GM12873 (cell line): ENCODE results near the gene METAP1D.

Source experiments
- TF ChIP-seq, protein P1 (sequence below): IDR thresholded peaks from 2 replicates; pipeline ENCODE4 v1.5.1; 2012; ENCODE audit warnings: low read depth, mild to moderate bottlenecking, moderate library complexity, low read length, control low read depth; ENCODE audit not compliant: insufficient read depth; ENCODE audit errors: missing control alignments

The METAP1D gene

GRCh38 chr2:171960570-171960969 is 39.2 kb upstream of the METAP1D start:
- TF ChIP-seq, protein P1, sequence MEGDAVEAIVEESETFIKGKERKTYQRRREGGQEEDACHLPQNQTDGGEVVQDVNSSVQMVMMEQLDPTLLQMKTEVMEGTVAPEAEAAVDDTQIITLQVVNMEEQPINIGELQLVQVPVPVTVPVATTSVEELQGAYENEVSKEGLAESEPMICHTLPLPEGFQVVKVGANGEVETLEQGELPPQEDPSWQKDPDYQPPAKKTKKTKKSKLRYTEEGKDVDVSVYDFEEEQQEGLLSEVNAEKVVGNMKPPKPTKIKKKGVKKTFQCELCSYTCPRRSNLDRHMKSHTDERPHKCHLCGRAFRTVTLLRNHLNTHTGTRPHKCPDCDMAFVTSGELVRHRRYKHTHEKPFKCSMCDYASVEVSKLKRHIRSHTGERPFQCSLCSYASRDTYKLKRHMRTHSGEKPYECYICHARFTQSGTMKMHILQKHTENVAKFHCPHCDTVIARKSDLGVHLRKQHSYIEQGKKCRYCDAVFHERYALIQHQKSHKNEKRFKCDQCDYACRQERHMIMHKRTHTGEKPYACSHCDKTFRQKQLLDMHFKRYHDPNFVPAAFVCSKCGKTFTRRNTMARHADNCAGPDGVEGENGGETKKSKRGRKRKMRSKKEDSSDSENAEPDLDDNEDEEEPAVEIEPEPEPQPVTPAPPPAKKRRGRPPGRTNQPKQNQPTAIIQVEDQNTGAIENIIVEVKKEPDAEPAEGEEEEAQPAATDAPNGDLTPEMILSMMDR: no peak

DNA sequence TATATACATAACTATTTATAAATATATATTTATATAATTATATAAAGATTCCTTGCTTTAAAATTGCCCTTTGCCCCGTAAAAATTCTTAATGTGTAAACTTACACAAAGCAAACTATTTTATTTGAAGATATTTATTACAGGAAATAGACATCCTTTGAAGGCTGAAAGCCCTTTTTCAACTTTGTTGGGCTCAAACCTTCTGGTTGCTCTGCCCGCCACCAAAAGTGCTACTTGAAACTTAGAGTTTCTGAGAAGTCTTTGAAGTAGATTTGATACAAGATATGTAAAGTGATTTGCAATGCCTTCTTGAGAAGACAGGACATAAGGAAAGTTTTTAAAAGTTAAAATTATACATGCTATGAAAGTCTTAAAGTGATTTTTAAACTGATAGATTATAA is 36.6 kb upstream of the METAP1D start:
- TF ChIP-seq, protein P1: no peak

- TF ChIP-seq, protein P1: no peak
These were observed 35.4 kb upstream of the METAP1D start for GRCh38 chr2:171964308-171964707.

GRCh38 chr2:171965238-171965637 is 34.5 kb upstream of the METAP1D start:
- TF ChIP-seq, protein P1: no peak

GRCh38 chr2:171965661-171966060 is 34.1 kb upstream of the METAP1D start:
- TF ChIP-seq, protein P1: no peak

- TF ChIP-seq, protein P1: no peak
These were observed 33.5 kb upstream of the METAP1D start for GRCh38 chr2:171966235-171966634.

GRCh38 chr2:171966688-171967087 is 33.1 kb upstream of the METAP1D start:
- TF ChIP-seq, protein P1: no peak

DNA sequence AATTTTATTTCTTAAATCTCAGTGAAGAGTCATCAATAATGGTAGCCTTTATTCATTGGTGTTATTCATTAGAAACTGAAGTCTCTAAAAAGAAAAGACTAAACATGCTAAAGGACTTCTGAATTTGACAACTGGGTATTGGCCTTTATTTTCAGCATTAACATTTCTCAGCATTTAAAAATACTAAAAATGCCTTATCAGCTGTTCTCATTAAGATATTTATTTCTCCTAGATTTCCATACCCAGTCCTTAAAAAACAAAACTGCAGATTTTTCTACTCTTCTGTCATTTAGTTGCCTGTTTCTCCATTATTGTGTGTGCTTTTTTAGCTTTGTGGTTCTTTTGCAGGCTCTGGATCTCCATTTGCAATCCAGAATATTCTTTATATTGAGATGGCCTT is 31.2 kb upstream of the METAP1D start:
- TF ChIP-seq, protein P1: no peak
